Gastroesophageal sphincter (tissue), 3 donors: ENCODE results near the gene RPP14.

Experiments used
- EP300 ChIP-seq: sonication (generic); formaldehyde crosslinking; IDR thresholded peaks from one replicate; pipeline ENCODE4 v1.6.1; 2017; ENCODE audit warnings: antibody characterized with exemption, mild to moderate bottlenecking
- POLR2A ChIP-seq, 2 donors: fragments of 450-650 bp; IDR thresholded peaks; one replicate each; pipeline ENCODE4 v1.6.1; 2017; ENCODE audit warnings: antibody characterized with exemption in 2 of 2, mild to moderate bottlenecking in 2 of 2, moderate library complexity in 1 of 2
- POLR2AphosphoS5 ChIP-seq: sonication (generic); formaldehyde crosslinking; IDR thresholded peaks from one replicate; pipeline ENCODE4 v1.6.1; 2017; ENCODE audit warnings: antibody characterized with exemption
- TF ChIP-seq, protein P1 (sequence below), 4 experiments: fragments of 200-600 bp in 2 of 4; fragments of 450-650 bp in 2 of 4; sonication (generic) in 1 of 4; IDR thresholded peaks; one replicate each; pipeline ENCODE4 v1.5.1; 2017 to 2019; ENCODE audit warnings: antibody characterized with exemption in 4 of 4, mild to moderate bottlenecking in 2 of 4, moderate library complexity in 2 of 4

DNA sequence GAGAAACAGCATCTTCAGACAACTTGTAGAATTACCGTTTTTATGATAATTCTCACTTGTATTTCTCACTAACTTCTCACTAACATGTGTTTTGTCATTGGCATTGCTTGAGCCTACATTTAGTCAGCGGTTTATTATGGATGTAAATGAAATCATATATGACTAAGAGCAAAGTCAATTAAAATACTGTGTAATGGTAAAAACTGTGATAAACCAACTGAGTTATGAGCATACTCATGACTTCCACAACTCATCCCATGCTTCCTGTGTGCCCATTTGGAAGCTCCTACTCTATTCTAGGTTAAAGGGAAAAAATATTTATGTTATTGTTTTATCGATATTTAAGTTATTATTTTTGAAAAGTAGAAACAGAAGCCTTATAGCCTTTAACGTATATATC is 39.4 kb downstream of the RPP14 start:
- TF ChIP-seq EP300 (no peak), POLR2AphosphoS5 (no peak), POLR2A (IDR thresholded peaks at IDR 0.05) (no peak)
- TF ChIP-seq, protein P1, sequence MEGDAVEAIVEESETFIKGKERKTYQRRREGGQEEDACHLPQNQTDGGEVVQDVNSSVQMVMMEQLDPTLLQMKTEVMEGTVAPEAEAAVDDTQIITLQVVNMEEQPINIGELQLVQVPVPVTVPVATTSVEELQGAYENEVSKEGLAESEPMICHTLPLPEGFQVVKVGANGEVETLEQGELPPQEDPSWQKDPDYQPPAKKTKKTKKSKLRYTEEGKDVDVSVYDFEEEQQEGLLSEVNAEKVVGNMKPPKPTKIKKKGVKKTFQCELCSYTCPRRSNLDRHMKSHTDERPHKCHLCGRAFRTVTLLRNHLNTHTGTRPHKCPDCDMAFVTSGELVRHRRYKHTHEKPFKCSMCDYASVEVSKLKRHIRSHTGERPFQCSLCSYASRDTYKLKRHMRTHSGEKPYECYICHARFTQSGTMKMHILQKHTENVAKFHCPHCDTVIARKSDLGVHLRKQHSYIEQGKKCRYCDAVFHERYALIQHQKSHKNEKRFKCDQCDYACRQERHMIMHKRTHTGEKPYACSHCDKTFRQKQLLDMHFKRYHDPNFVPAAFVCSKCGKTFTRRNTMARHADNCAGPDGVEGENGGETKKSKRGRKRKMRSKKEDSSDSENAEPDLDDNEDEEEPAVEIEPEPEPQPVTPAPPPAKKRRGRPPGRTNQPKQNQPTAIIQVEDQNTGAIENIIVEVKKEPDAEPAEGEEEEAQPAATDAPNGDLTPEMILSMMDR (IDR thresholded peaks at IDR 0.05), result no peak
